Type B pancreatic cell (in vitro differentiated cells): ENCODE measurements around the gene GAS2L1. TPM values are rescaled to one million over a fixed set of nuclear protein-coding genes. Genes with fewer than 3 reads are reported as not detected.

ENCODE experiments used
- DNase-seq: peaks from one replicate; pipeline ENCODE4 v3.0.0; 2021; ENCODE audit warnings: mixed read lengths; ENCODE audit not compliant: unreplicated experiment; ENCODE audit errors: extremely low spot score
- H3K27ac Mint-ChIP-seq: 2 replicates; pipeline ENCODE4 v1.8.0; 2021; ENCODE audit warnings: mild to moderate bottlenecking, mixed read lengths
- H3K27me3 Mint-ChIP-seq: 2 replicates; pipeline ENCODE4 v1.8.0; 2021; ENCODE audit warnings: mixed read lengths
- H3K36me3 Mint-ChIP-seq: 2 replicates; pipeline ENCODE4 v1.8.0; 2021; ENCODE audit warnings: mixed read lengths
- H3K4me1 Mint-ChIP-seq: one replicate; pipeline ENCODE4 v1.8.0; 2021; ENCODE audit warnings: mixed read lengths; ENCODE audit not compliant: unreplicated experiment
- H3K4me3 Mint-ChIP-seq: 2 replicates; pipeline ENCODE4 v1.8.0; 2021; ENCODE audit warnings: mild to moderate bottlenecking, mixed read lengths
- H3K9me3 Mint-ChIP-seq: 2 replicates; pipeline ENCODE4 v1.8.0; 2021; ENCODE audit warnings: mixed read lengths
- total RNA-seq: library from RNA; stranded (reverse); gene quantifications from 2 replicates; pipeline ENCODE4 v1.2.1, GENCODE V29; 2021; ENCODE audit warnings: low replicate concordance
- TF ChIP-seq, protein P1 (sequence below): fragments of 200-600 bp; sonication (generic); conservative IDR thresholded peaks from 2 replicates; pipeline ENCODE4 v1.5.0; 2021; ENCODE audit warnings: antibody characterized with exemption, mild to moderate bottlenecking

Gene GAS2L1
- total RNA-seq, 1 donor from 2014 or later, result 13.5 TPM

GRCh38 chr22:29331213-29331612 is 24.8 kb downstream of the GAS2L1 start:
- Mint-ChIP-seq H3K27me3 (no peaks in the 10 kb centered on the region), H3K36me3 (no peaks in the 10 kb centered on the region), H3K4me3 (no peak overlapping the region), H3K27ac (no peak overlapping the region), H3K4me1 (peaks cover 10% of the 10 kb centered on the region), H3K9me3 (no peaks in the 10 kb centered on the region)
- no peak for DNase-seq
- TF ChIP-seq, protein P1, sequence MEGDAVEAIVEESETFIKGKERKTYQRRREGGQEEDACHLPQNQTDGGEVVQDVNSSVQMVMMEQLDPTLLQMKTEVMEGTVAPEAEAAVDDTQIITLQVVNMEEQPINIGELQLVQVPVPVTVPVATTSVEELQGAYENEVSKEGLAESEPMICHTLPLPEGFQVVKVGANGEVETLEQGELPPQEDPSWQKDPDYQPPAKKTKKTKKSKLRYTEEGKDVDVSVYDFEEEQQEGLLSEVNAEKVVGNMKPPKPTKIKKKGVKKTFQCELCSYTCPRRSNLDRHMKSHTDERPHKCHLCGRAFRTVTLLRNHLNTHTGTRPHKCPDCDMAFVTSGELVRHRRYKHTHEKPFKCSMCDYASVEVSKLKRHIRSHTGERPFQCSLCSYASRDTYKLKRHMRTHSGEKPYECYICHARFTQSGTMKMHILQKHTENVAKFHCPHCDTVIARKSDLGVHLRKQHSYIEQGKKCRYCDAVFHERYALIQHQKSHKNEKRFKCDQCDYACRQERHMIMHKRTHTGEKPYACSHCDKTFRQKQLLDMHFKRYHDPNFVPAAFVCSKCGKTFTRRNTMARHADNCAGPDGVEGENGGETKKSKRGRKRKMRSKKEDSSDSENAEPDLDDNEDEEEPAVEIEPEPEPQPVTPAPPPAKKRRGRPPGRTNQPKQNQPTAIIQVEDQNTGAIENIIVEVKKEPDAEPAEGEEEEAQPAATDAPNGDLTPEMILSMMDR, result no peak

DNA sequence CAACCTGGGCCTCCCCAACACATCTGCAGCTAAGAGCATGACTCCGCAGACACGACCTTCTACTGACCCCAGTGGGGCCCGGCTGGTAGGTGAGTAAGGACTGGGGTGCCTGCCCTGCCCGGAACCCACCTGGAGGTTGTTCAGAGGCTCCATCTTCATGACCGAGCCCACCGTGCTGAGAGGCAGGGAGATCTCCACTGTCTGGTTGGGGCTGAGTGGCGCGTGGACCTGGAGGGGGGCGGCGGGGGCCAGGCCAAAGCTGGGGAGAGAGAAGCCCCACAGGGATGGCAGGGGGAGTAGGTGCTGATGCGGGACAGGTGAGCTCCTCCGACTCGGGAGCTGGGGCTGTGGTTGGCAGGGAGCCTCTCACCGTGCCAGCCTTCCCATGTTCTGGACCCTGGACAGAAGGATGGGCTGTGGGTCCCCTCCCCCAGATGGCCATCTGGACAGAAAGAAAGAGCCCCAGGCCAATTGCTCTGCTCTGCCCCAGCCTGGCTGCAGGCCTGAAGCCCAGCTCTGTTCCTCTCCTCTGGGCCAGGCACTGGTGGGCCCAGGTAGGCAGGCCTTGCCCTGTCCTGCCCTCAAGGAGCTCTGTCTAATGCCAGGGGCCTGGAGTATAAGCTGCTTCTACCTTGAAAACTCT is 25.3 kb downstream of the GAS2L1 start:
- no peak overlapping the region for H3K4me3 Mint-ChIP-seq
- no peak overlapping the region for H3K27ac Mint-ChIP-seq
- H3K9me3 Mint-ChIP-seq, result no peaks in the 10 kb centered on the region
- H3K36me3 Mint-ChIP-seq, result no peaks in the 10 kb centered on the region
- DNase-seq, result no peak
- H3K4me1 Mint-ChIP-seq, result peaks cover 10% of the 10 kb centered on the region
- TF ChIP-seq, protein P1, result no peak
- H3K27me3 Mint-ChIP-seq, result no peaks in the 10 kb centered on the region

- Mint-ChIP-seq H3K4me3 (no peak overlapping the region), H3K36me3 (no peaks in the 10 kb centered on the region)
These were observed 26.5 kb downstream of the GAS2L1 start for GRCh38 chr22:29332886-29333496.

GRCh38 chr22:29334148-29334547 is 27.7 kb downstream of the GAS2L1 start:
- Mint-ChIP-seq H3K4me3 (no peak overlapping the region), H3K27me3 (no peaks in the 10 kb centered on the region), H3K9me3 (no peaks in the 10 kb centered on the region), H3K27ac (no peak overlapping the region), H3K4me1 (peaks cover 10% of the 10 kb centered on the region), H3K36me3 (peaks cover 8% of the 10 kb centered on the region)
- no peak for DNase-seq
- TF ChIP-seq, protein P1, result no peak

More at GRCh38 chr22:29332886-29333496, 26.5 kb downstream of the GAS2L1 start:
- no peak for DNase-seq
- Mint-ChIP-seq H3K27ac (no peak overlapping the region), H3K27me3 (no peaks in the 10 kb centered on the region), H3K4me1 (peaks cover 10% of the 10 kb centered on the region), H3K9me3 (no peaks in the 10 kb centered on the region)
- TF ChIP-seq, protein P1, result no peak

- H3K36me3 Mint-ChIP-seq, result peaks cover 8% of the 10 kb centered on the region
- TF ChIP-seq, protein P1, result no peak
- no peak overlapping the region for H3K27ac Mint-ChIP-seq
- no peak overlapping the region for H3K4me3 Mint-ChIP-seq
- no peak for DNase-seq
- H3K27me3 Mint-ChIP-seq, result no peaks in the 10 kb centered on the region
- H3K9me3 Mint-ChIP-seq, result no peaks in the 10 kb centered on the region
- peaks cover 6% of the 10 kb centered on the region for H3K4me1 Mint-ChIP-seq
These were observed 28.4 kb downstream of the GAS2L1 start for GRCh38 chr22:29334696-29335344.
